ENCODE results near the gene ZEB2. TPM values are rescaled to one million over a fixed set of nuclear protein-coding genes. Genes with fewer than 3 reads are reported as not detected.
A peak's percentile ranks its signal among the peaks of the same experiment; 100 is the strongest.

Gene ZEB2
- total RNA-seq, 1 experiment from 2014 or later: 1.2 TPM

DNA sequence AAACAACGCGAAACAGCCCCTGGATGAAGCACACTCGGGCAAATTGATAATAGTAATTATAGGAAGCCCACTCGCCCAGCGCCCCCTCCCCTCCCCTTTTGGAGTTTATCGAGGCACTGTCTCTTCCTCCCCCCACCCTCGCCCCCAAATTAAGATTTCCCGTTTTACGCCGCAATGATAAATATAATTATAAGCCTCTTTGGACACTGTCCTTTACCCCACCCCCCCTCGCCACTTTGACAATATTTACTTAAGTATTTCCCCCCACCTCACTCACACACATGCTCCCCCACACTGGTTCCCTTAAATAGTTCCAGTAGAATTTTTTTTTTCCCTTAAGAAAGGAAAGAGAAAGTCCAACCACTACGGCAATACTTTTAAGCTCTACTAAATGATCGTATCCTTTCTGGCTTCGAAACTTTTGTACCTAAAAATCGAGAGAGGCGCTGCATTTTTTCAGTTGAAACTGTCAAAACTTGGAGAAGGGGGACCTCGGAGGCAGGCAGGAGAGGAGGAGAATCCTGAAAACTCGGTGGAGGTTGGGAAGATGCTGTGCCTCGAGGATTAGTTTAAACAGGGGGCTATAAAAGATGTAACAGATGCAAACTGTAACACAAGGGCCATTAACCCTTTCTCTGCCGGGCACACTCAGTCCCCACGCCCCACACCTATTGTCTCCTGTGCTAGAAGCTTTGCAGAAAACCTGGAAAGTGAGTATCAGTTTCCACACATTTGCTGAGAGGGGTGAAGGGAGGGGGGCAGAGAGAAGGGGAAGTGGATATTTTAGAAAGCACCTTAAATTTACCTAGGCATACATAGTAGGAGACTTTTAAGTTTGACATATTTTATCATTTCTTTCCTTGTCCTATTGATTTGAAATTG, 1.8 kb downstream of the ZEB2 start:
- Histone ChIP-seq H2BK15ac (ENCODE audit: low read depth, low read length) (no peak overlapping the region), H3K4me2 (ENCODE audit: insufficient read depth, insufficient read length, low read length) (peak overlapping the region; percentile 90), H3K79me1 (ENCODE audit: insufficient read depth, low read depth, low read length, poor library complexity, severe bottlenecking) (no peaks in the 10 kb centered on the region), H3K4ac (ENCODE audit: low read depth, low read length) (no peak overlapping the region), H3K79me2 (ENCODE audit: insufficient read depth, low read length) (no peaks in the 10 kb centered on the region), H3T11ph (ENCODE audit: low read length) (no peak overlapping the region), H4K91ac (ENCODE audit: insufficient read length, low read depth, low read length) (no peak overlapping the region), H3K27ac (ENCODE audit: insufficient read length, low read depth, low read length) (no peak overlapping the region), H4K5ac (ENCODE audit: insufficient read length, low read depth, low read length) (no peak overlapping the region), H4K20me1 (ENCODE audit: control insufficient read depth, insufficient read depth, insufficient read length) (no peaks in the 10 kb centered on the region), H2BK12ac (ENCODE audit: insufficient read length, low read depth, low read length) (no peak overlapping the region), H2BK20ac (ENCODE audit: low read depth, low read length, poor library complexity, severe bottlenecking) (no peak overlapping the region), H3K4me1 (ENCODE audit: insufficient read depth, low read length) (peaks cover 7% of the 10 kb centered on the region; the same call in 1 of the 2 replicates), H2AK5ac (ENCODE audit: insufficient read length, low read length) (no peak overlapping the region), H3K9ac (ENCODE audit: extremely low read depth, insufficient read length, low read length) (no peak overlapping the region), H3K18ac (ENCODE audit: insufficient read length, low read depth, low read length) (no peak overlapping the region), H3K9me3 (ENCODE audit: control insufficient read depth, low read depth, low read length) (no peaks in the 10 kb centered on the region), H3K27me3 (ENCODE audit: insufficient read depth, low read length) (peaks cover 66% of the 10 kb centered on the region), H3K14ac (ENCODE audit: insufficient read depth, low read length) (no peak overlapping the region), H2BK5ac (ENCODE audit: insufficient read length, low read length) (no peak overlapping the region), H2AFZ (ENCODE audit: low read length) (no peak overlapping the region), H3K23me2 (ENCODE audit: insufficient read length, low read depth, low read length, poor library complexity, severe bottlenecking) (peaks cover 34% of the 10 kb centered on the region), H3K56ac (ENCODE audit: insufficient read length, low read depth, low read length) (no peak overlapping the region), H3K23ac (ENCODE audit: insufficient read length, low read depth, low read length) (no peak overlapping the region), H4K8ac (replicated peaks; ENCODE audit: insufficient read length, low read depth, low read length) (no peak overlapping the region), H2BK120ac (ENCODE audit: low read depth, low read length, poor library complexity, severe bottlenecking) (no peak overlapping the region)
- Mint-ChIP-seq H3K4me1 (peaks cover 41 to 53% of the 10 kb centered on the region in 2 experiments), H3K27ac (no peak overlapping the region), H3K9me3 (peaks cover 0 to 3% of the 10 kb centered on the region in 2 experiments; a peak in 3 of 5 replicates), H3K4me3 (no peak overlapping the region; a peak in 1 of 5 replicates), H3K36me3 (ENCODE audit: insufficient read depth in 1 of 3, low read depth in 3 of 3) (no peaks in the 10 kb centered on the region), H3K27me3 (ENCODE audit: low read depth) (peaks cover 34% of the 10 kb centered on the region)
- WGBS (ENCODE audit: extremely low coverage, insufficient read length, low lambda C conversion rate): no CpG with 5 or more reads among the region's 21 CpGs
- DNase-seq: no peak
- TF ChIP-seq, protein P1, sequence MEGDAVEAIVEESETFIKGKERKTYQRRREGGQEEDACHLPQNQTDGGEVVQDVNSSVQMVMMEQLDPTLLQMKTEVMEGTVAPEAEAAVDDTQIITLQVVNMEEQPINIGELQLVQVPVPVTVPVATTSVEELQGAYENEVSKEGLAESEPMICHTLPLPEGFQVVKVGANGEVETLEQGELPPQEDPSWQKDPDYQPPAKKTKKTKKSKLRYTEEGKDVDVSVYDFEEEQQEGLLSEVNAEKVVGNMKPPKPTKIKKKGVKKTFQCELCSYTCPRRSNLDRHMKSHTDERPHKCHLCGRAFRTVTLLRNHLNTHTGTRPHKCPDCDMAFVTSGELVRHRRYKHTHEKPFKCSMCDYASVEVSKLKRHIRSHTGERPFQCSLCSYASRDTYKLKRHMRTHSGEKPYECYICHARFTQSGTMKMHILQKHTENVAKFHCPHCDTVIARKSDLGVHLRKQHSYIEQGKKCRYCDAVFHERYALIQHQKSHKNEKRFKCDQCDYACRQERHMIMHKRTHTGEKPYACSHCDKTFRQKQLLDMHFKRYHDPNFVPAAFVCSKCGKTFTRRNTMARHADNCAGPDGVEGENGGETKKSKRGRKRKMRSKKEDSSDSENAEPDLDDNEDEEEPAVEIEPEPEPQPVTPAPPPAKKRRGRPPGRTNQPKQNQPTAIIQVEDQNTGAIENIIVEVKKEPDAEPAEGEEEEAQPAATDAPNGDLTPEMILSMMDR (conservative IDR thresholded peaks at IDR 0.05): no peak

All from H9 (cell line).